IPS DF 4.7 (cell line): ENCODE measurements around the gene TMEM255B.
"Not testable (repeated sequence)": the region's sequence is repeated elsewhere in the genome, so short reads cannot be mapped to it uniquely, and the experiment has no call there.

Experiments
- DNase-seq: peaks from one replicate; pipeline ENCODE4 v3.0.0-alpha.2; 2013; ENCODE audit warnings: low spot score; ENCODE audit errors: extremely low read depth

TMEM255B gene

GRCh38 chr13:113734099-113734825, 24.8 kb upstream of the TMEM255B start:
- no peak for DNase-seq

- no peak for DNase-seq
Observed at GRCh38 chr13:113734826-113735125, 24.2 kb upstream of the TMEM255B start.

DNA sequence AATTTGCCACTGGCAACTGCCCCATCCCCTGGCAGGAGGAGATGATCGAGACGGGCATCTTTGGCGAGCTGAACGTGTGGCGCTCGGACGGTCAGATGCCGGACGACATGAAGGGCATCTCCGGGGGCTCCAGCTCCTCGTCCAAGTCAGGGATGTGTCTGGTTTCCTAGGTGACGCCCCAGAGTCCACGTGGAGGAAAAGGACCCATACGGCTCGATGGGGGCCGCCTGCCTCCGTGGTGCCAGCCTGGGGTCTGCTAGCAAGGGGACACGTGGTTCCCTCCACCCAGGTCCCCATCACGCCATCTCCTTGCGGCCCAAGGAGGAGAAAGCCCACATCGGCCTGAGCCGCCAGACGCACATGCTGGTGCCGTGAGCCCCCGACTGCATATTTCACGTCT, 23.8 kb upstream of the TMEM255B start:
- no peak for DNase-seq

GRCh38 chr13:113735750-113736149, 23.3 kb upstream of the TMEM255B start:
- no peak for DNase-seq

DNA sequence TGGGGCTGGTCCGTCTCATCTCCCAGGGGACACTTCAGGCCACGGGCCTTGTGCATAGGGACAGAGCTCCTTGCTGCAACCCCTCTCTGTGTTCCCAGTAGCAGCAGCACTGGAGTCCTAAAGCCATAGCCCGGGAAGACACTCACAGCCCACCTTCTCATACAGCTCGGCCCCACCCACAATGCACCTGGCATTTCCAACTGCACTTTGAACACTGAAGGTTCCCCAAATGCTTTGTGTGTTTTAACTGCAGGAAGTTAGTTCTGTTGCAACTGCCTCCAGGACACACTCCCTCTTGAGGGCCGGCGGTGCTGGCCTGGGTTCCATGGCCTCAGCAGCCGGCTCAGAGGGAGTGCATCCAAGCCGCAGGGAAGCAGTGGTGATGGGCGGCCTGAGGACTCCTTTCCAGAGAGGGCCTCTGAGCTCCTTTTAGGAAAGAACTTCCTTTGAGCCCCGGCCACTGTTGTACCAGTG, 22.7 kb upstream of the TMEM255B start:
- no peak for DNase-seq

GRCh38 chr13:113737803-113738202, 21.2 kb upstream of the TMEM255B start:
- DNase-seq, result no peak

- DNase-seq, result no peak
Observed at GRCh38 chr13:113739527-113740285, 19.3 kb upstream of the TMEM255B start.

DNA sequence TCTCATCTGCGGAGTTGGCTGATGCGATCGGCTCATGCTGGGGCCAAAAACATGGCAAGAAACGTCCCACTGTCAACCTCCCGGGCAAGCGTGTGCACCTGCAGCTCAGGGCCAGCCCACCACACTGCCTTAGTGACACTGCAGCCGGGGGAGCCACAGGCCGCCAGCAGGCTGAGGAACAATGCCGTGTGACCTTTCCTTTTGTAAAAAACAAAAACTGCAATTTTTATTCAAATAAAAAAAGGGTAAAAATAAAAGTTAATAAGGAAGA, 18.8 kb upstream of the TMEM255B start:
- no peak for DNase-seq

DNA sequence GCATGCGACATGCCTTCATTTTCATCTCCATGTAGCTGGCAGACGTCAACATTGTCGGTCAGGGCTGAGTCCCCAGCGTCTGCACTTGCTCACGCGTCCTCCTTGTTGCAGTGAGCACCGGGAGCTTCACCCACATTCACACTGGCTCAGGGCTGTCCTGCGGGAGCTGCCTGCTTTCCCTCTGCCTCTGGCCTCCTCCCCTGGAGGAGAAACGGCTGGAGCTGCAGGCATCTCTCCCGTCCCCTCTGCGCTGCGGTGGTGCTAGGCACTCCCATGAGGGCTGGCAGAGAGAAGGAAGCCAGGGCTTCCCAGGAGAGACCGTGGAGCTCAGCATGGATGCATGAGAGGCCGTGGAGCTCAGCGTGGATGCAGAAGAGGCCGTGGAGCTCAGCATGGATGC, 18.4 kb upstream of the TMEM255B start:
- DNase-seq, result no peak

- DNase-seq, result no peak
Observed at GRCh38 chr13:113741191-113741668, 17.8 kb upstream of the TMEM255B start.

GRCh38 chr13:113742000-113742441, 17.0 kb upstream of the TMEM255B start:
- no peak for DNase-seq

GRCh38 chr13:113742445-113743120, 16.4 kb upstream of the TMEM255B start:
- DNase-seq, result no peak

- no peak for DNase-seq
Observed at GRCh38 chr13:113743366-113744195, 15.4 kb upstream of the TMEM255B start.

DNA sequence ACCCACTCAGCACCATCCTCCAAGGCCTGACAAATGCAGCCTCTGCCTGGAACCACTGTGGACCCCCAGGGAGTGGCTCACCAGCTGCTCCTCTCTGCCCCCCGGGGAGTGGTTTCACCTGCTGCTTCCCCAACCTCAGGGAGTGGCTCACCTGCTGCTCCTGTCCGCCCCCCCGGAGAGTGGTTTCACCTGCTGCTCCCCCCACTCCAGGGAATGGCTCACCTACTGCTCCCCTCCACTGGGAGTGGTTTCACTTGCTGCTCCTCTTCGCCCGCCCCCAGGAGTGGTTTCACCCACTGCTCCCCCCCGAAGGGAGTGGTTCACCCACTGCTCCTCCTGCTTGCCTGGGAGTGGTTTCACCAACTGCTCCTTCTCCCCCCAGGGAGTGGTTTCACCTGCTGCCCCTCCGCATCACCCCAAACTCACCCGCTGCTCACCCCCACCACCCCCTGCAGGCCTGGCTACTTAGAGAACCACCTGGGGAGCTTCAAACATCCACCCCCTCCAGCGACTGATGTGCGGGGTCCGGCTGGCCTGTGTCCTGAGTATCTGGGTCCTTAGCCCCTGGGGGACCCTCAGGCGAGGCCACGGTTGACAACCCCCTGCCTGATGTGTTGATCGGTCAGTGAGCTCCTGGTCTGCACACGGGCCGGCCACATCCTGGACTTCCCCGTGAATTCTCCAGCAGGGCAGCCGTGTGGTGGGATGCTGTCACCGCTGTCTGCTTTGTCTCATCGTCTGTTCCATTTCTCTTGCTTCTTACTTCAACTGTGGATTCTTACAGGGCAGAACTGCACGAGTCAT, 14.6 kb upstream of the TMEM255B start:
- no peak for DNase-seq

- DNase-seq, result no peak
Observed at GRCh38 chr13:113745059-113745458, 14.0 kb upstream of the TMEM255B start.

DNA sequence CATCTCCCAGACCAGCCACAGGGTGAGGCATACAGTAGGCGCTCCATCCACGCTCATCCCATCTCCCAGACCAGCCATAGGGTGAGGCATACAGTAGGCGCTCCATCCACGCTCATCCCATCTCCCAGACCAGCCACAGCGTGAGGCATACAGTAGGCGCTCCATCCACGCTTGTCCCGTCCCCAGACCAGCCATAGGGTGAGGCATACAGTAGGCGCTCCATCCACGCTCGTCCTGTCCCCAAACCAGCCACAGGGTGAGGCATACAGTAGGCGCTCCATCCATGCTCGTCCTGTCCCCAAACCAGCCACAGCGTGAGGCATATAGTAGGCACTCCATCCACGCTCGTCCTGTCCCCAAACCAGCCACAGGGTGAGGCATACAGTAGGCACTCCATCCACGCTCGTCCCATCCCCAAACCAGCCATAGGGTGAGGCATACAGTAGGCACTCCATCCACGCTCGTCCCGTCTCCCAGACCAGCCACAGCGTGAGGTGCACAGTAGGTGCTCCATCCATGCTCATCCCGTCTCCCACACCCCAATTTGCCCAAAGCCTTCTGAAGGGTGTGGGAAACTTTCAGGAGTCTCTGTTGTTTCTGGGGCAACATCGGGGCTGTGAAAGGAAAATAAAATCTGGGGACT, 13.4 kb upstream of the TMEM255B start:
- not testable (repeated sequence) for DNase-seq

DNA sequence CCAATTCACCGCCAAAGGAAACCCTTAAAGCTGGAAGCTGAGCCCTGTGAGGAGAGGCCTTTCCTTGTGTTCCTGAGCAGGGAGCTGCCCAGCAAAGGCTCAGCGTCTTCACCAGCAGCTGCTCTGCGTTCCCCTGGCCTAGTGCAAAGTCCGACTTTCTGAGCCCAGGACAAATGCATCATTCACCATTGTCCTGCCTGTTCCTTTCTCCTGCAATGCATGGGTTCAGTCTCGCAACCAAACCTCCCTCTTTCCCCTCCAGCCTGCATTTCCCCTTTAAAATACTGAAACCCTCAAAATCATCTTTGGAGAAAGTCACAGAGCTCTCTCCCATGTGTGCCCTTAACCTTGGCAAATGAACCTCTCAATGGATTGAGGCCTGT, 12.9 kb upstream of the TMEM255B start:
- DNase-seq, result no peak

DNA sequence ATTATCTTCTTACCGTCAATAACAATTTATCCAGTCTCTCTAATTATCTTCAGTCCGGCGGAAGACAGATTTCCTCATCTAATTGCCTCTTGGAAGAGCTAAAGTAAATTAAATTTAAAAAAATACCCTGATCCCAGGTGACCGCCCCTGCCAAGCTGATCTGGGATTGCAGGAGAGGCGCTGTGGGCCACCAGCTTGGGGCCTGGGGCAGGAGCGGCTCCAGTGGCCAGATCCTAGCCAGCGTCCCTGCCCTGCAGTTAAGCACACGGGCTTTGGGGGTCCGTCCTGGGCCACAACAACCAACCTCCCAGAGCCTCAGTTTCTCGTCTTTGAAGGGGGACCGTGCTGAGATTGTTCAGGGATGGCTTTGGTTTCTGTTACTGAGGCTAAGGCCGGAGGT, 12.4 kb upstream of the TMEM255B start:
- no peak for DNase-seq

DNA sequence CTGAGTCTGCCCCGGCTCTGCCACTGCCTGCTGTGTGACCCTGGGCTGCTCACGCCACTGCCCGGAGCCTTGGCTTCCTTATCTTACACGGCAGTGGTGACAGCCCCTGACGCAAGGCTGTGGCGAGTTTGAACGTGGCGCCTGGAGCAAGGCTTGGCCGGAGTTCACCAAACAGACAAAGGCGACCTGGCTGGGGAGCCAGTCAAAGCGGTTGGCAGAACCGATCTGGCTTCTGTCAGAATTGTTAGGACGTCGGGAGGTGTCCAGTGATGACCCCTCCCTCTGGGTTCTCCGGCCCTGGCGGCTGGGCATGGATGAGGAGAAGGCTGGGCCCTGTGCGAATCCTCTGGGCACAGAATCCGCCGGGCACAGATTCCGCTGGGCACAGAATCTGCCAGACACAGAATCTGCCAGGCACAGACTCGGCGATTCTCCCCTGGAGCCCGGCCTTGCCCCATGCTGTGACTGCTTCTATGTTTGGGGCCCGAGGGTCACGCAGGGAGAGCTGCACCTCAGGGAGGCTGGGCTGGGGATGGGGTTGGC, 11.7 kb upstream of the TMEM255B start:
- no peak for DNase-seq
